Activated CD4-positive, alpha-beta T cell treated with anti-CD3 and anti-CD28 coated beads for 1 hour (primary cell): Measurements from ENCODE around the gene MCTP1.

ENCODE experiments used
- DNase-seq: peaks from one replicate; pipeline ENCODE4 v3.0.0-alpha.2; 2020

MCTP1 gene

GRCh38 chr5:94928891-94929290 is 356.0 kb downstream of the MCTP1 start:
- no peak for DNase-seq

GRCh38 chr5:94920570-94920969 is 364.3 kb downstream of the MCTP1 start:
- no peak for DNase-seq

- DNase-seq = no peak
Measured at GRCh38 chr5:94916619-94917018, 368.3 kb downstream of the MCTP1 start.

GRCh38 chr5:94911276-94911675 is 373.6 kb downstream of the MCTP1 start:
- no peak for DNase-seq

GRCh38 chr5:94910721-94911120 is 374.2 kb downstream of the MCTP1 start:
- no peak for DNase-seq

- DNase-seq = no peak
Measured at GRCh38 chr5:94908889-94909480, 375.9 kb downstream of the MCTP1 start.

- no peak for DNase-seq
Measured at GRCh38 chr5:94906750-94907149, 378.1 kb downstream of the MCTP1 start.

- DNase-seq = no peak
Measured at GRCh38 chr5:94903726-94904125, 381.2 kb downstream of the MCTP1 start.

- no peak for DNase-seq
Measured at GRCh38 chr5:94901191-94901979, 383.5 kb downstream of the MCTP1 start.

- DNase-seq = no peak
Measured at GRCh38 chr5:94900006-94900505, 384.8 kb downstream of the MCTP1 start.

GRCh38 chr5:94893412-94894135 is 391.3 kb downstream of the MCTP1 start:
- DNase-seq = no peak

- DNase-seq = no peak
Measured at GRCh38 chr5:94891972-94892371, 392.9 kb downstream of the MCTP1 start.

GRCh38 chr5:94891565-94891964 is 393.3 kb downstream of the MCTP1 start:
- DNase-seq = no peak

- DNase-seq = no peak
Measured at GRCh38 chr5:94890907-94891306, 394.0 kb downstream of the MCTP1 start.

- DNase-seq = no peak
Measured at GRCh38 chr5:94888674-94889073, 396.2 kb downstream of the MCTP1 start.

GRCh38 chr5:94885931-94886330 is 399.0 kb downstream of the MCTP1 start:
- DNase-seq = no peak

- no peak for DNase-seq
Measured at GRCh38 chr5:94884311-94884710, 400.6 kb downstream of the MCTP1 start.

GRCh38 chr5:94872526-94872925 is 412.4 kb downstream of the MCTP1 start:
- DNase-seq = no peak

GRCh38 chr5:94870511-94871183 is 414.2 kb downstream of the MCTP1 start:
- no peak for DNase-seq

GRCh38 chr5:94869921-94870320 is 415.0 kb downstream of the MCTP1 start:
- DNase-seq = no peak

GRCh38 chr5:94863951-94864350 is 420.9 kb downstream of the MCTP1 start:
- no peak for DNase-seq

GRCh38 chr5:94857111-94857510 is 427.8 kb downstream of the MCTP1 start:
- no peak for DNase-seq

GRCh38 chr5:94856257-94856800 is 428.6 kb downstream of the MCTP1 start:
- no peak for DNase-seq
